ENCODE results near the gene MAOA.
"Not testable (repeated sequence)": the region's sequence is repeated elsewhere in the genome, so short reads cannot be mapped to it uniquely, and the experiment has no call there.

The MAOA gene

GRCh38 chrX:43718546-43718945, 62.4 kb downstream of the MAOA start:
- no peak for DNase-seq

- DNase-seq: no peak
These were observed 62.9 kb downstream of the MAOA start for GRCh38 chrX:43718956-43719355.

GRCh38 chrX:43720082-43720481, 64.0 kb downstream of the MAOA start:
- no peak for DNase-seq

- DNase-seq: no peak
These were observed 64.9 kb downstream of the MAOA start for GRCh38 chrX:43720961-43721360.

GRCh38 chrX:43725227-43725626, 69.1 kb downstream of the MAOA start:
- DNase-seq: not testable (repeated sequence)

- DNase-seq: not testable (repeated sequence)
These were observed 71.2 kb downstream of the MAOA start for GRCh38 chrX:43727254-43727653.

- DNase-seq: no peak
These were observed 71.9 kb downstream of the MAOA start for GRCh38 chrX:43728002-43728401.

GRCh38 chrX:43728966-43729365, 72.9 kb downstream of the MAOA start:
- DNase-seq: no peak

GRCh38 chrX:43731086-43731485, 75.0 kb downstream of the MAOA start:
- DNase-seq: no peak

GRCh38 chrX:43733699-43734098, 77.6 kb downstream of the MAOA start:
- no peak for DNase-seq

- no peak for DNase-seq
These were observed 78.3 kb downstream of the MAOA start for GRCh38 chrX:43734444-43734843.

GRCh38 chrX:43735534-43735933, 79.4 kb downstream of the MAOA start:
- DNase-seq: no peak

- no peak for DNase-seq
These were observed 79.9 kb downstream of the MAOA start for GRCh38 chrX:43735957-43736356.

GRCh38 chrX:43741843-43742573, 85.9 kb downstream of the MAOA start:
- peak; percentile 46 for DNase-seq

- DNase-seq: no peak
These were observed 87.2 kb downstream of the MAOA start for GRCh38 chrX:43743100-43743822.

- DNase-seq: no peak
These were observed 88.2 kb downstream of the MAOA start for GRCh38 chrX:43744284-43744683.

GRCh38 chrX:43745938-43746721, 90.0 kb downstream of the MAOA start:
- DNase-seq: no peak

- DNase-seq: no peak
These were observed 91.4 kb downstream of the MAOA start for GRCh38 chrX:43747476-43747875.

GRCh38 chrX:43750248-43750676, 94.2 kb downstream of the MAOA start:
- peak; percentile 67 for DNase-seq

- DNase-seq: no peak
These were observed 97.5 kb downstream of the MAOA start for GRCh38 chrX:43753637-43754036.

- no peak for DNase-seq
These were observed 100.0 kb downstream of the MAOA start for GRCh38 chrX:43756076-43756475.

- no peak for DNase-seq
These were observed 101.9 kb downstream of the MAOA start for GRCh38 chrX:43758044-43758443.

- no peak for DNase-seq
These were observed 130.0 kb downstream of the MAOA start for GRCh38 chrX:43785930-43786591.

Measured in fibroblast of skin of scalp (primary cell).